Activated CD8-positive, alpha-beta memory T cell treated with anti-CD3 and anti-CD28 coated beads for 1 hour (primary cell): Measurements from ENCODE around the gene AZIN2.
"Not testable (repeated sequence)": the region's sequence is repeated elsewhere in the genome, so short reads cannot be mapped to it uniquely, and the experiment has no call there.

ENCODE experiments used
- DNase-seq, 2 donors: peaks; one replicate each; pipeline ENCODE4 v3.0.0-alpha.2; 2020; ENCODE audit warnings: low read depth in 1 of 2; ENCODE audit errors: extremely low read depth in 1 of 2

Gene AZIN2

DNA sequence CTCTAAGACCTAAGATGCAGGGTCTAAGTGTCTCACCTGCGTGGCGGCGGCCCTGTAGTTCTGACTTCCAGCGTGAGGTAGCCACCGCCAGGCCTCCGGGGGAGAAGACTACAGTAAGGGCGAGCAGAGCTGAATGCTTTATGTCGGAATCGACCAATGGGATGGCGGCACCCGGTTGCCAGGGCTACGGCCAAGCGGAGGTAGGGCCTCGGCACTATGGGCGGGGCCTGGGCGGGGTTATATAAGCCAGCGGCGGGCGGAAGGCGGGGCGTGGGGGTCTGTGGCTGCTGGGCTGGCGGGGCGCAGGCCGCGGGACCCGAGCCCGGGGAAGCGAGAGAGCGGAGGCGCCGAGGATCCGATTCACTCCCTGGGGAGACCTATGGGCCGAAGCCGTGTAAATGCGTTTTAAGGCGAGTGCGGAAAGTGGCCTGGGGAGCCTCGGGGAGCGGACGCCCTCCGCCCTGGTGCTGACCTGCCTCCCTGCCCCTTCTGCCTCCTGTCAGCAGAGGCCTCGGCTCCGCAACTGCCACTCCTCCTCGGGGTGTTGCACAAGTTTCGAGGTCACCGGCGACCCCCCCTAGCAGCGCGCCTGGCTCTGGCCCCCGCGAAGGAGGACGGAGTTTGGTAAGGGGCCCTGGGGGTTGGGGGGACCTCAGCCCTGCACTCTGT lies at the start of gene AZIN2:
TSS of gene AZIN2 (plus strand) at position 269 of the 669 bp plus-strand sequence. CDS start 1,097 bp downstream, outside the sequence.
- DNase-seq: peak; percentile 97 to 99

DNA sequence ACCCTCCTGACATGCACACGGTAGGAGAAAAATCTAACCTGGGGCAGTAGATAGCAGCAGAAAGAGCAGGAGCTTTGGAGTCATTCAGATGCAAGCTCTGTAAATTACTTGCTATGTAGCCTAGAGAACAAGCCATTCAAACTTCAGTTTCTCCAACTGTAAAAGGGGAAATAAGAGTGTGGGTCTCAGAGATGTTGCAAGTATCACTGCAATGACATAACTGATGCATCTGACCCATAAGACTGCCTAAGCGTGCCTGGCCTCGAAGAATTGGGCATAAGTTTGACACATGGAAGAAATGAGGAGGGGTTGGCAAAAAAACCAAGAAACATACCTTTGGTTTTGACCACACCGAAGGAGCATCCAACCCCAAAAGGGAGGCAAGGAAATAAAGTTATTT lies 49.4 kb upstream of the AZIN2 start:
- no peak for DNase-seq

DNA sequence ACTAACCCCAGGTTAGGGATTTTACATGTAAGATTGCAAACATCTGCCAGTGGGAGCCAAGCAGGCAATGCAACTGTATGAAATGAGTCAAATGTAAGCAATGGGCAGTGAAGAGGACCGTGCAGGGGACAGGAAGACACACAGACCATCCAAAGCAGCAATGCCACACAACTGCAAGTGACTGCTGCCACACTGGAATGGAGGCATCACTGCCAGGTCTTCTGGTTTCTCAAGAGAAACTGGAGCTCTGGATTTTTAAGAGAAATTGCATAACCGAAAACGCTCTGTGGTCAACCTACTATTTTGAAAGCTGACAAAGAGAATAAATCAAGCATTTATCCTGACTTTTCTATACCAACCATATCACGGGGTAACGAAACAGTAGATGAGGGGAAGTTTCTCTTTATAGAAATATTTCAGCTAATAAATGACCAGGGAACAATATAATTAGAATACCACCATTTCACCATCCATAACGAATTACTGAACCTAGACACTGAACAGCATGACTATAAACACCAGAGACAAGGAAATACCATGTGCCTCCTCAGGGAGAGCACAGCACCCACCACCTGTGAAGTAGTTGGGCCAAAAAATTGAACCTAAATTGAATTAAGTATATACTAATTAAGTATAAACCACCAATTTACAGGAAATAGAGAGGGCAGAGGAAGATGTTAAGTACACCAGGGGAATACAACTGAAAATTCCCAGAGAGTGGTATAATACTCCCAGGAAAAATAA lies 48.7 kb upstream of the AZIN2 start:
- DNase-seq: no peak

DNA sequence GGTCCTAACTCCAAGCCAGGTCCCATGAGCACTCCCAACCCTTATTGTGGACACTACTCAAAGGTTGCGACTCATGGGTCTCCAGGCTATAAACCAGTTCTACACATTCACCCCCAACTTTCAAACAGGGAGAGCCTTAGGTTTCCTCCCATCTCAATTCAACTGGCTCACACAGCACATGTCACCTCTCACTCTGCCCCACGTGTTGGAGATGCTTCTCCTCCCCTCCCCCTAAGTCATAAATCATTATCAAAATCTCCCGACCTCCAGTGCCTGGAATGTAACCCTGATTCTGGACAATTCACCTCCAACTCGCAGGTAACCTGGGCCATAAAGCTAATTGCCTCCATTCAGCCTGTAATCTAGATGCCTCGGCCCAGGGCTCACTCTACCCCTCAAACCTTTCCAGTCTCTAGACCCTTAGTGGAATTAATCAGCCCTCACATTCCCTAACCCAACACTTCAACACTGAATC lies 44.9 kb upstream of the AZIN2 start:
- no peak for DNase-seq

DNA sequence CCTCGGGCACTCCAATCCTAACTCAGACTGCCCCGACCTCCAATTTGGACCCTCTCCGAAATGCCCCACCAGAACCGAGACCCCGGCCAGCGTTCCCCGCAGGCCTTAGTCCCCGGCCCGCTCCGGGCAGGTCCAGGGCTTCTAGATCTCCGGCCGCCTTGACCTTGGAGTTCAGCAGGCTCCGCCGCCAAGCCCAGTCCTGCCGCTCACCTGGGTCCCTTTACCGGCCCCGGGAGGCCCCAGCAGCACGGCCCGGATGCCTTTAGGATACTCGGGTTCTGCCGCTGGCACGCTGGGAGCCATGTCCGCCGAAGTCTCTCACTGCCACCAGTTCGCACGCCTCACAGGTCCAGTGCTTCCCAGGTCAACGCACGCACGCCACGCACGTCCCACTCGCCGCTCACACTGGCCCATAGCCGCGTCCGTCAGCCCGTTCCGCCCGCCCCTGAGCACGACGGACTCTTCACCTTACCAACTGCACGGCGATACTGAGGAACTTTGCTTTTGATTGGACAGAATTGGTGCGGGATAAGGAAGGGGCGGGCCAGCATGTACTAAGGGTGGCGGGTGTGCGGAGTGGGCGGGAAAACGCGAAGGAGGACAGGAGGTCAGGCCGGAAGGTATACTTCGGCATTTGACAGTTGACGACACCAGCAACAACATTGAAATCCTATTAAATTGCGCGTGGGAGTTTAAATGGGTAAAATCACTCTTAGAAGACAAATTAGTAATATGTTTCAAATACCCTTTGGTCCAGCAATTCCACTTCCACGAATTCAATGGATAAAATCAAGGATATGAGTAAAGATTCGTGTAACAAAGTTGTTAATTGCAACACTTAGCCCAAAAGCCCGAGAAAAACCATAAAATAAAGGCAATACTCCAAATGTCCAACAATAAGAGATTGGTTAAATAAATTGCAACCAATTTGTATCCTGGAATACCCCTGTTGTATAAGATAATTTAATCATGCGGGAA lies 44.1 kb upstream of the AZIN2 start, which contains the start of gene AK2:
TSS of gene AK2 (minus strand) at position 358 of the 978 bp plus-strand sequence. CDS start at position 303, 55 bp downstream.
- peak; percentile 71 to 75 for DNase-seq

DNA sequence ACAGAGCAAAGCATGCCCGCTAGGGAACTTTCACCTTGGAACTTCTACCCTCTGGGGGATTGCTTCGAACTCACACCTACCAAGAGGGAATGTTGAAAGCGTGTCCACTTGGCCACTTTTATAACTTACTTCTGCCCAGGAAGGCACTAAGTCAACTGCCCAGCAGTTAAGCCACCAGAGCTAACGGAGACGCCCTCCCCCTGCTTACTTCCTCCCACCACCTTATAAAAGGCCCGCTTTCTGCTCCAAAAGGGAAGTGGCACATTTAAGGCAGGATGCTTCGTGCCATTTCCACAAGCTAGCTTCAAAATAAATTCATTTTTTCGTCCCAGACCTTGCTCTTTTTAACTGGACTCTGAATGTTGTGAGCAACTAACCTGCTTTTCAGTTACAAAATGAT lies 41.1 kb upstream of the AZIN2 start:
- DNase-seq: no peak

DNA sequence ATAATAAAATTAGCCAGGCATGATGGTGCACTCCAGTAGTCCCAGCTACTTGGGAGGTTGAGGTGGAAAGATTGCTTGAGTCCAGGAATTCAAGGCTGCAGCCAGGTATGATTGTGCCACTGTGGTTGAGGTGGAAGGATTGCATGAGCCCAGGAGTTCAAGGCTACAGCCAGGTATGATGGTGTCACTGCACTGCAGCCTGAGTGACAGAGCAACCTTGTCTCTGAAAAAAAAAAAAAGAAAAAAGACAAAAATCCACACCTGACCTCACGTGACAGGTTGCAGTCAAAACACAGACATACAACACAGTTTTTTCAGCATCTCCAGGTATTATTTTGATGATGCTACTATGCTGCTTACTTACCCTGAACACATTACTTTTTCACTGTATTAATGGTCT lies 39.9 kb upstream of the AZIN2 start:
- DNase-seq: no peak

DNA sequence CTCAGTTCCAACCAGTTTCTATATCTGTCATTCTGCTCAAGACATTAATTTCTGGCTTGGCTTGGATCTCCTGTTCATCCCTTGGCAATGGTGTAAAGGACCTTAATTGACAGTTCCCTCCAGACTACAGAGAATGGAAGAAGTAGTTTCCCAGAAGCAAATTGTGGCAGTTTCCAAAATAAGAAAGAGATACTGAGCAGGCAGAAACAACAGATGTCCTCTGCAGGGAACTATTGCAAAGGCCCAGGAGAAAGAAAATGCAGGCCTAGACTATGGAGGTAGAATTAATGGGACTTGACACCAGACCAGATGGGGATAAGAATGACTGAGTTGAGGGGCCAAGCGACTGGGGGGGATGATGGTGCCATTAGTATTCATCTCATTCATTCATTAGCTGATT lies 38.1 kb upstream of the AZIN2 start:
- DNase-seq: no peak

DNA sequence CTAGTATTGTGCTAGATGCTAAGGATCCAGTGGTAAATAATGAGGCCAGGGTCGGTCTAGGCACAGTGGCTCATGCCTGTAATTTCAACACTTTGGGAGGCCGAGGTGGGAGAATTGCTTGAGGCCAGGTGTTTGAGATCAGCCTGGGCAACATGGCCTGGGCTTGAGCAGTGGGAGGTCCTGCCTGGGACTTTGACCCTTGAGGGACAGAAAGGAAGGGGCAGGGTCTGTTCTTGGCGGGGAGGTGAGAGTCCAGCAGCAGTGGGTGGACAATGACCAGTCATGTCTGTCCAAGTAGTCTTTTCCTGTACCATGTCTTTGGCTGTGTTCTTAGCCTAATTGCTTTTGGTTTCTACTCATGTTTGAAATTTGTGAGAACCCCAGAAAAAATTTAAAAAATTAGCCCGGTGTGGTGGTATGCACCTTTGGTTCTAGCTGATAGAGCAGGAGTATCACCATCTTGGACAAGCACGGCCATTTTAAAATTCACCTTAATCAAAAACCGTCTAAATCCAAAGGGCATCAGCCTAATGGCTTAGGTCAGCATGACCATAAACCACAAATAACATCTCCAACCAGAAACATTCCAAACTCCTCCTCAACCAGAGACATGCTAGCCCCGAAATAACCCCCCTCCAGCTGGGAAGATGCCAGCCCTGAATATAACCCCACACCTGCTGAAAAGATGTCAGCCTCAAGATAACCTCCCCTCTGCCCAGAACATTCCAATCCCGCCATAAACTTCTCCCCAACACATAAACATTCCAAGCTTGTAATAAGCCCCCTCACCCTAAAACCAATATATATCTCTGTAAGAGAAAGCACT lies 37.5 kb upstream of the AZIN2 start:
- no peak for DNase-seq

DNA sequence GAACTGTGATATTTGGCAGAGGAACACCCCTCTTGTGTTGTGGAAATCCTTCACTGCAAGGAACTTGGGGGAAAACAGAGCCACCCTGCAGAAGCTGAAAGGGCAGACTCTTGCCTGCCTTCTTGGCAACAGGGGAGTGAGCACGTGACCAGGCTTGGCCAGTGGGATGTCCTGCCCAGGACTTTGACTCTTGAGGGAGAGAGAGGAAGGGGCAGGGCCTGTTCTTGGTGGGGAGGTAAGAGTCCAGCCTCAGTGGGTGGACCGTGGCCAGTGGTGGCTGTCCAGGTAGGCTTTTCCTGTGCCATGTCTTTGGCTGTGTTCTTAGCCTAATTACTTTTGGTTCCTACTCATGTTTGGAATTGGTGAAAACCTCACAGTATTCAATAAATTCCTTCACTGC lies 35.7 kb upstream of the AZIN2 start:
- no peak for DNase-seq

DNA sequence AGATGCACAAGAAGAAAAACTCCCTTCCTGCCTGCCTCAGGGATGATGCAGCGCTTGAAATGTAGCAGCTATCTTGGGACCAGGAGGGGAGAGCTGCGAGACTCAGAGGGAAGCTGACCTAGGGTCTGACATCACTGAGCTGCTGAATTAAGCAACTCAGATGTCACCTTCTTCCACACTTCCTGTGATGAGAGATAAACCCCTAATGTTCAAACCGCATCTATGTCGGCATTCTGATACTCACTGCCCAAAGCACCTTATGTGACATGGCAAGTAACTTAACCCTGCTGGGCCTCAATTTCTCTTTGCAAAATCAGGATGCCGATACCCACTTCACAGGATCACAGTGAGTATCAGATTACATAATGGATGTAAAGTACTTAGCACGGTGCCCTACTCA lies 35.1 kb upstream of the AZIN2 start:
- DNase-seq: no peak

DNA sequence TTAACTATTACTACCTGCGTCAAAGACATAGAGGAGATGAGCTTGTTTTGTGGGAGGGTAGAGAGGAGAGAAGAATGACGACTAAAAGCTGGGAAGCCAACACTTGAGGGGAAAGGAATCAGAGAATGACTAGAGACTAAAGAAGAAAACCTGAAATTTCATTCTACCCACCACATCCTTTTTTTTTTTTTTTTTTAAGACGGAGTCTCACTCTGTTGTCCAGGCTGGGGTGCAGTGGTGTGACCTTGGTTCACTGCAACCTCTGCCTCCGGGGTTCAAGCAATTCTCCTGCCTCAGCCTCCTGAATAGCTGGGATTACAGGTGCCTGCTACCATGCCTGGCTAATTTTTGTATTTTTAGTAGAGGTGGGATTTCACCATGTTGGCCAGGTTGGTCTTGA lies 34.7 kb upstream of the AZIN2 start:
- DNase-seq: not testable (repeated sequence)

DNA sequence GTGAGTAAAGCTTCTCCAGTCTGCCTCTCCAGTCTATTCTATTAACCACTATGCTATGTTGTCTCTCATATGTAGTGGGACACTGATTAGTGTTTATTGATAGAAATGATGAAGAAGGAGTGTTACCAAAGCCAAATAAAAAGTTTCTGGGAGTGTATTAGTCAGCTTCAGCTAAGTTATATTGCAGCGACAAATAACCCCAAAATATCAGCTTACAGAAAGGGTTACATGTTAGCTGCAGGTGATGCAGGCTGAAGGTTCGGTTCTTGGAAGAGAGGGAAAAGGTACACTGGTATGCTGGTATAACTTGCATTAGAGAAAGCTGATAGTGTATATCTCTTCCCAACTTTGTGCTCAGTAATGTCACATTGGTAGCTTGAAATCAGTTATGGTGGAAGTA lies 33.7 kb upstream of the AZIN2 start:
- no peak for DNase-seq

DNA sequence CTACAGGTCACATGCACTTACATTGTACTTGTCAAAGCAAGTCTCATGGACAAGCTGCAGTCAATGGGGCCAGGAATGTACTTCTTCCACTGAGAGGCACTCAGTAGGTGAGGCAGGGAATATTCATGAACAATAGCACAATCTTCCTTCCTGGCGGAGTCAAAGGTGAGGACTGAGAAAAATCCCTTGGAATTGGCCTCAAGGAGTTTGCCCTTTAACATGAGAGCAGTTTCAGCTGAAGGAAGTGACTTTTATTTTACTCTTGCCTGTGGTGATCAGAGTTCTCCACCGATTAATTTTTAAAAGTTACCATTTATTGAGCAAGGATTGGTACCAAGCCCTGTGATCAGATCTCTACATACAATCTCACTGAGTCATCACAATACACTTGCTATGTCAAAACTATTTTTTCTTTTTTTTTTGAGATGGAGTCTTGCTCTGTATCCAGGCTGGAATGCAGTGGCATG lies 33.1 kb upstream of the AZIN2 start:
- DNase-seq: no peak

DNA sequence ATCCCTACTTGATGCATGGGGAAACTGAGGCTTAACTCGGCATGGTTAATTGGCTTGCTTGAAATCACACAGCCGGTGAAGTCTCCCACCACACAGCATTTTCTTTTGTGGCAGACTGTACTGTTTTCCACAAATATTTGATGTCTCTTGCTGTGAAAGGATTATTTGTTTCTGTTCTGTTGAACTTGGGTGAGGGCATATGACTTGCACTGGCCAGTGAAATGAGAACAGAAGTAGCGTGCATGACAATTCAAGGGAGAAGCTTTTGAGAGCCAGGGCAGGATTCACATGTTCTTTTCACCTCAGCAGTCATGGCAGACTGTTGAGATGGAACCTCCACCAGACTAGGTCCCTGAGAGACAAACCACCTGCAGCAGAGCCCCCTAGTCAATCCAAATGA lies 32.5 kb upstream of the AZIN2 start:
- DNase-seq: no peak

DNA sequence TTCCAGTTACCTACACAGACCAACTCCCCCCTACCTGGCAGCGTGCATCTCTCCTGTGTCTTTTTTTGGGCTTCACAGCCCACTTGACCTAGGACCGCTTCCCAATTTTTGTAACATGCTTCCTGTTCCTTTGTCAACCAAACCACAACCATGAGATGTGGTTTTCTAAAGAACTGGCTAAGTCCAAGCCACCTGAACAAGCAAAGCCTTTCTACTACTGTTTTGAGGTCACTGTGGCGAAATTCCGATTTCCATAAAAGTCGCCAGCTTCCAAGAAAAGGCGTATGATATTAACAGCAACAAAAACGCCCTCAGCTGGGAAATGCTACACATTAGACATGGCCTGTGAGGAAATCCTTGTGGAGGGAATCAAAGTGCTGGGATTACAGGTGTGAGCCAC lies 31.6 kb upstream of the AZIN2 start:
- no peak for DNase-seq

DNA sequence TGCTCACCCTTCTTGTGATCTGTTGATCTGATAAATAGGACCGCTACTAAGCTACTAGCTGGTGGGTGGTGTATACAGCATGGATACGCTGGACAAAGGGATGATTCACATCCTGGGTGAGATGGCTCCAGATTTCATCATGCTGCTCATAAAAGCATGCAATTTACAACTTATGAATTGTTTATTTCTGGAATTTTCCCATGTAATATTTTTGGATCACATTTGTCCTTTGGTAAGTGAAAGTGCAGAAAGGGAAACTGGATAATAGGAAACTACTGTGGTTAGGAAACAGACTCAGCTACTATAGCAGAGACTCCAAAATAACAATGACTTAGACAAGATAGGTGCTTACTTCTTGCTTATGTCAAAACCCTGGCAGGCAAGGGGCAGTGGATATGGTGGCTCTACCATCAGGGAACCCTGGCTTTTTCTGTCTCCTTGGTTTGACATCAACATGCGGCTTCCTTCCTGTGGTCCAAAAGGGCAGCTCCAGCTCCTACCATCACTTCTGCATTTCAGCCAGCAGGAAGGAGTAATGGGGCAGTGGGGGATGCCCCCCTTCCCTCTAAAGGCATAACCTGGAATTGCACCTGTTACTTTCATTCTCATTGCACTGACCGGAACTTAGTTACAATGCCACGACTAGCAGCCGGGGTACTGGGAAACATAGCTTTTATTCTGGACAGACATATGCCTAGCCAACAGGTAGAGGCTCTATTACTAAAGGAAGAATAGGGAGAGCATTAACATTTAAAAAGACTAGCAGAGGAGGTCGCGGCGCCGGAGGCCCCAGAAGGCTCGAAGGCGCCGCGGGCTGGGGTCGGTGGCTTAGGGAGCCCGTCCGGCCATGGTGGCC lies 30.5 kb upstream of the AZIN2 start:
- DNase-seq: no peak

DNA sequence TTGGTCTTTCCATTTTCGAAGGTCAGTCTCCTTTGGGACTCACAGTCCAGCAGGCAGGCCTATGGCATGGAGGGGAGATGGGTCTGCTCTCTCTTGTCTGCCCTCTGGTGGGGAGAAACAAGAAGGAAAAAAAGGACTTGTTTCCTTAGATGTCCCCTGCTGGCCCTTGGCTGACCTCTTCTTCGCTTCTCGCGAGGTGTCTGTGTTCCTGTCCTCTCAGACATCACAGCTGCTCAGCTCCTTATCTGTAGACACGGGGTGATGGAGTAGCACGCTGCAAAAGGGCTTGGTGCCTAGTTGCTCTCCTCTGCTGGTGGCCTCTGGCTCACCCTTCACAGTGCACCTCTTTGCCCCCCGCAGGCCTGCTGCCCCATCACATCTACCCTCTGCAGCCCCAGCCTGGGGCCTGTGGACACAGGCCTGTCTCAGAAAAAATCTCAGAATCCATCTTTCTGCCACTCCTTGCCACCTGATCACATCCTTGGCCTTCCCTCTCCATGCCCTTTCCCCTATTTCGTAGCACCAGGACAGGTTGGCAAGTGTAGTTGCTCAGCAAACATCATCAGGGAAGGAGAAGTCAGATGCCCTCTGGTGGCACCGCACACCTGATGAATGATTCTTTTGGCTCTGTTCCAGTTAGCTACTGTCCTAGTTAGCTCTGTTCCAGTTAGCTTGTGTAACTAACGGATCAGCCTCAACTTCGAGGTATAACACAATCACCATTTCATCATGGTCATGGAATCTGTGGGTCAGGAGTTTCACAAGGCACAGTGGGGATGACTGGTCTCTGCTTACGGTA lies 25.5 kb upstream of the AZIN2 start:
- no peak for DNase-seq
